ENCODE data around the gene C6orf89. TPM values are rescaled to one million over a fixed set of nuclear protein-coding genes. Genes with fewer than 3 reads are reported as not detected.

Gene C6orf89
- total and polyA plus RNA-seq, 2 of the 8 experiments (the other 6 are each of a cell fraction or from before 2014, with no cell fraction given): 4.6 to 12.3 TPM

DNA sequence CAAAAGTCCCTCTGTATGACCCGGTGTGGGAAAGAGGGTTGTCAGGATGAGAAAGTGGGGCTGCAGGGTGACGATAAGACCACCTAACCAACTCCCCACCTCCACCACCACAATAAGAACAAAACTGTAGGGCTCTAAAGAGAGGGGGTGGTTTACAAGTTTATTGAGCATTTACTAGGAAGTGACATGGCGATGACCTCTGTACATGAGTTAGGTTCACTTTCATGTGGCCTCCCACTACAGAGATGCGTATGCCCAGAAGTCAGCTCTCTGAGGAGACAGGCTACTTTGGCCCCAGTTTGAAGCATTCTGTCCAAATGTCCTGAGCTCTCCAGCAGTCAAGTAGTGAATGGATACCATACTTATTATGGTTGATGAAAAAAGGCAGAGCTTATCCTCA lies 40.1 kb downstream of the C6orf89 start (continued):
- TF ChIP-seq SIN3A (conservative IDR thresholded peaks at IDR 0.05 in 1 of 2, IDR thresholded peaks at IDR 0.05 in 1 of 2; ENCODE audit: low read depth in 1 of 2, low read length in 2 of 2) (no peak), ASH2L (IDR thresholded peaks at IDR 0.05; ENCODE audit: low read length) (no peak)
